Lung (tissue), 12 donors: ENCODE measurements around the gene TAF11L2. TPM values are rescaled to one million over a fixed set of nuclear protein-coding genes. Genes with fewer than 3 reads are reported as not detected.
"Not testable (repeated sequence)": the region's sequence is repeated elsewhere in the genome, so short reads cannot be mapped to it uniquely, and the experiment has no call there.

Experiments used
- ATAC-seq: fragments of 200-7000 bp; cut with Tn5 transposase; one replicate; pipeline ENCODE4 v1.9.1; 2020; ENCODE audit warnings: moderate number of reproducible peaks; ENCODE audit not compliant: insufficient read depth, low FRiP score
- DNase-seq, 3 donors: peaks; one replicate each; pipeline ENCODE4 v3.0.0-alpha.2; 2013 to 2017
- H3K27ac ChIP-seq, 2 donors: one replicate each; pipeline ENCODE4 v1.5.1; 2013; ENCODE audit warnings: mild to moderate bottlenecking in 2 of 2, moderate library complexity in 2 of 2, control low read depth in 1 of 2, inconsistent platforms in 1 of 2, low read depth in 1 of 2, low read length in 1 of 2
- H3K27me3 ChIP-seq, 3 donors: one replicate each; pipeline ENCODE4 v1.5.1; 2013; ENCODE audit warnings: low read length in 2 of 3; ENCODE audit not compliant: control insufficient read depth in 3 of 3, insufficient read depth in 3 of 3
- H3K36me3 ChIP-seq, 4 donors: one replicate each; pipeline ENCODE4 v1.5.1; 2013; ENCODE audit warnings: low read length in 4 of 4, mild to moderate bottlenecking in 1 of 4, moderate library complexity in 1 of 4; ENCODE audit not compliant: control insufficient read depth in 4 of 4, insufficient read depth in 4 of 4
- H3K4me1 ChIP-seq, 5 donors: one replicate each; pipeline ENCODE4 v1.5.1; 2013; ENCODE audit warnings: low read length in 5 of 5, mild to moderate bottlenecking in 2 of 5, moderate library complexity in 1 of 5; ENCODE audit not compliant: control insufficient read depth in 5 of 5, insufficient read depth in 5 of 5
- H3K4me3 ChIP-seq: one replicate; pipeline ENCODE4 v1.5.1; 2013; ENCODE audit warnings: mild to moderate bottlenecking, control low read depth, moderate library complexity
- H3K9ac ChIP-seq, 2 donors: one replicate each; pipeline ENCODE4 v1.5.1; 2013; ENCODE audit warnings: low read length in 2 of 2, control low read depth in 1 of 2; ENCODE audit not compliant: insufficient read depth in 1 of 2
- H3K9me3 ChIP-seq, 4 donors: one replicate each; pipeline ENCODE4 v1.5.1; 2013; ENCODE audit warnings: low read length in 3 of 4, mild to moderate bottlenecking in 1 of 4, moderate library complexity in 1 of 4; ENCODE audit not compliant: control insufficient read depth in 4 of 4, insufficient read depth in 3 of 4
- CTCF ChIP-seq: IDR thresholded peaks from 2 replicates; pipeline ENCODE4 v1.5.1; 2012; ENCODE audit warnings: mild to moderate bottlenecking; ENCODE audit errors: control extremely low read depth, extremely low read depth
- WGBS, 2 donors: extraction: QIAGEN DNeasy Blood & Tissue Kit; methylation state at CpG; one replicate each; pipeline ENCODE4 v1.1.7; 2013; 5-methylcytosine and 5-hydroxymethylcytosine counted together
- polyA plus RNA-seq, 2 donors: library from polyadenylated mRNA; stranded (reverse); fragments of 200-250 nt; gene quantifications; one replicate each; pipeline ENCODE4 v1.2.1, GENCODE V29; 2013
- total RNA-seq, 2 donors: library from RNA; depleted of rRNA in 1 of 2; stranded (reverse); fragments of >200 nt in 1 of 2; gene quantifications; one replicate each; pipeline ENCODE4 v1.2.1, GENCODE V29; 2014 to 2021
- donor health status: control.
- donor health status: control.
- donor health status: Bipolar disorder and iron deficiency.
- donor health status: healthy.
- donor health status: DM: yes; HTN: yes; CAD: no.

Gene TAF11L2
- total and polyA plus RNA-seq, 4 donors = 0.29 TPM; not detected in 3

- no peak for ATAC-seq
- WGBS, 2 donors = 73 to 94% methylated on average over 3 of the region's 3 CpGs
- TF ChIP-seq CTCF = no peak
- Histone ChIP-seq H3K27ac (no peak overlapping the region), H3K4me3 (no peak overlapping the region), H3K27me3 (no peaks in the 10 kb centered on the region), H3K36me3 (no peaks in the 10 kb centered on the region), H3K4me1 (no peaks in the 10 kb centered on the region), H3K9me3 (no peaks in the 10 kb centered on the region), H3K9ac (no peak overlapping the region)
- DNase-seq = no peak
These were observed 21.0 kb upstream of the TAF11L2 start for GRCh38 chr5:17477043-17477442.

- no peak overlapping the region for H3K27ac ChIP-seq
- H3K4me3 ChIP-seq = no peak overlapping the region
- 70 to 83% methylated on average over 7 of the region's 7 CpGs for WGBS, 2 donors
- no peak for TF ChIP-seq CTCF
- H3K4me1 ChIP-seq = no peaks in the 10 kb centered on the region
- H3K9ac ChIP-seq = no peak overlapping the region
- no peak for DNase-seq
- no peaks in the 10 kb centered on the region for H3K9me3 ChIP-seq
- ATAC-seq = no peak
- H3K36me3 ChIP-seq = no peaks in the 10 kb centered on the region
- H3K27me3 ChIP-seq = no peaks in the 10 kb centered on the region
These were observed 20.3 kb upstream of the TAF11L2 start for GRCh38 chr5:17477573-17478265.

GRCh38 chr5:17481378-17481777, 16.7 kb upstream of the TAF11L2 start:
- H3K27ac ChIP-seq = no peak overlapping the region
- no peak overlapping the region for H3K4me3 ChIP-seq
- H3K27me3 ChIP-seq = no peaks in the 10 kb centered on the region
- WGBS, 2 donors = 74 to 86% methylated on average over 4 of the region's 4 CpGs
- no peak overlapping the region for H3K9ac ChIP-seq
- no peak for DNase-seq
- H3K9me3 ChIP-seq = no peaks in the 10 kb centered on the region
- no peaks in the 10 kb centered on the region for H3K4me1 ChIP-seq
- no peaks in the 10 kb centered on the region for H3K36me3 ChIP-seq
- TF ChIP-seq CTCF = no peak
- no peak for ATAC-seq

- H3K36me3 ChIP-seq = no peaks in the 10 kb centered on the region
- H3K27me3 ChIP-seq = no peaks in the 10 kb centered on the region
- no peak overlapping the region for H3K4me3 ChIP-seq
- H3K9me3 ChIP-seq = no peaks in the 10 kb centered on the region
- ATAC-seq = no peak
- H3K9ac ChIP-seq = no peak overlapping the region
- WGBS, 2 donors = 64 to 95% methylated on average over 2 of the region's 2 CpGs
- no peak for DNase-seq
- no peak for TF ChIP-seq CTCF
- no peak overlapping the region for H3K27ac ChIP-seq
- H3K4me1 ChIP-seq = no peaks in the 10 kb centered on the region
These were observed 15.2 kb upstream of the TAF11L2 start for GRCh38 chr5:17482790-17483189.

GRCh38 chr5:17486464-17487173, 11.4 kb upstream of the TAF11L2 start:
- H3K36me3 ChIP-seq, H3K4me1 ChIP-seq, H3K4me3 ChIP-seq, DNase-seq, H3K27me3 ChIP-seq, H3K9me3 ChIP-seq, ATAC-seq, H3K9ac ChIP-seq, H3K27ac ChIP-seq: not testable (repeated sequence)
- WGBS, 2 donors = 88 to 92% methylated on average over 9 to 10 of the region's 10 CpGs
